Measurements from ENCODE around the gene LRRC56.
"Not testable (repeated sequence)": the region's sequence is repeated elsewhere in the genome, so short reads cannot be mapped to it uniquely, and the experiment has no call there.

Gene LRRC56

GRCh38 chr11:512761-513595 lies 24.3 kb upstream of the LRRC56 start:
- TF ChIP-seq, protein P1, sequence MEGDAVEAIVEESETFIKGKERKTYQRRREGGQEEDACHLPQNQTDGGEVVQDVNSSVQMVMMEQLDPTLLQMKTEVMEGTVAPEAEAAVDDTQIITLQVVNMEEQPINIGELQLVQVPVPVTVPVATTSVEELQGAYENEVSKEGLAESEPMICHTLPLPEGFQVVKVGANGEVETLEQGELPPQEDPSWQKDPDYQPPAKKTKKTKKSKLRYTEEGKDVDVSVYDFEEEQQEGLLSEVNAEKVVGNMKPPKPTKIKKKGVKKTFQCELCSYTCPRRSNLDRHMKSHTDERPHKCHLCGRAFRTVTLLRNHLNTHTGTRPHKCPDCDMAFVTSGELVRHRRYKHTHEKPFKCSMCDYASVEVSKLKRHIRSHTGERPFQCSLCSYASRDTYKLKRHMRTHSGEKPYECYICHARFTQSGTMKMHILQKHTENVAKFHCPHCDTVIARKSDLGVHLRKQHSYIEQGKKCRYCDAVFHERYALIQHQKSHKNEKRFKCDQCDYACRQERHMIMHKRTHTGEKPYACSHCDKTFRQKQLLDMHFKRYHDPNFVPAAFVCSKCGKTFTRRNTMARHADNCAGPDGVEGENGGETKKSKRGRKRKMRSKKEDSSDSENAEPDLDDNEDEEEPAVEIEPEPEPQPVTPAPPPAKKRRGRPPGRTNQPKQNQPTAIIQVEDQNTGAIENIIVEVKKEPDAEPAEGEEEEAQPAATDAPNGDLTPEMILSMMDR (IDR thresholded peaks at IDR 0.05) = no peak
- peaks cover 0 to 4% of the 10 kb centered on the region in 2 experiments for H3K4me1 ChIP-seq (ENCODE audit: control insufficient read depth in 1 of 2, insufficient read depth in 1 of 2, low read depth in 1 of 2, low read length in 1 of 2)
- no peak overlapping the region for H3K27ac ChIP-seq
- no peaks in the 10 kb centered on the region for H3K27me3 ChIP-seq
- no peak overlapping the region for H3K4me3 ChIP-seq (ENCODE audit: low read depth in 1 of 2, low read length in 1 of 2)
- no peaks in the 10 kb centered on the region for H3K36me3 ChIP-seq
- H3K9me3 ChIP-seq = no peaks in the 10 kb centered on the region

DNA sequence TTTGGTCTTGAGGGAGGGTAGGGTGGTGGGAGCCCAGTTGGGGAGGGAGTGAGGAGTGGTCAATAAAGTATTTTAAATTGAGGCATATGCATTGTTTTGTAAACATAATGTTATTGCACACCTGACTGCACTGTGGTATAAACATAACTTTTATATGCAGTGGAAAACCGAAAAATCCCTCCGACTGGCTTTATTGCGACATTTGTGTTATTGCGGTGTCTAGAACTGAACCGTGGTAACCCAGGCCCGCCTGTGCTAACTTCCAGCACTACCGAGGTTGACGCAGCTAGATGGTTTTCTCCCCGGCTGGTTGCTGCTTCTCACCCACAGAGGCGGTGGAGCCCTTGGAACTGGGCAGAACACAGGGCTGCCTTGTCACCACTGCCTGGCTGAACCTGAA lies 22.7 kb upstream of the LRRC56 start:
- no peak overlapping the region for H3K27ac ChIP-seq

GRCh38 chr11:515131-515530 lies 22.2 kb upstream of the LRRC56 start:
- no peak overlapping the region for H3K4me3 ChIP-seq (ENCODE audit: low read depth in 1 of 2, low read length in 1 of 2)
- H3K27ac ChIP-seq = no peak overlapping the region
- TF ChIP-seq, protein P1 (IDR thresholded peaks at IDR 0.05) = no peak
- H3K27me3 ChIP-seq = no peaks in the 10 kb centered on the region
- no peaks in the 10 kb centered on the region for H3K9me3 ChIP-seq
- no peaks in the 10 kb centered on the region for H3K36me3 ChIP-seq
- H3K4me1 ChIP-seq (ENCODE audit: control insufficient read depth in 1 of 2, insufficient read depth in 1 of 2, low read depth in 1 of 2, low read length in 1 of 2) = peaks cover 7 to 9% of the 10 kb centered on the region in 2 experiments

More for the DNA sequence above, 22.7 kb upstream of the LRRC56 start:
- peaks cover 7 to 9% of the 10 kb centered on the region in 2 experiments for H3K4me1 ChIP-seq (ENCODE audit: control insufficient read depth in 1 of 2, insufficient read depth in 1 of 2, low read depth in 1 of 2, low read length in 1 of 2)
- H3K4me3 ChIP-seq (ENCODE audit: low read depth in 1 of 2, low read length in 1 of 2) = no peak overlapping the region
- H3K9me3 ChIP-seq = no peaks in the 10 kb centered on the region
- no peaks in the 10 kb centered on the region for H3K36me3 ChIP-seq
- TF ChIP-seq, protein P1 (IDR thresholded peaks at IDR 0.05) = no peak
- no peaks in the 10 kb centered on the region for H3K27me3 ChIP-seq

DNA sequence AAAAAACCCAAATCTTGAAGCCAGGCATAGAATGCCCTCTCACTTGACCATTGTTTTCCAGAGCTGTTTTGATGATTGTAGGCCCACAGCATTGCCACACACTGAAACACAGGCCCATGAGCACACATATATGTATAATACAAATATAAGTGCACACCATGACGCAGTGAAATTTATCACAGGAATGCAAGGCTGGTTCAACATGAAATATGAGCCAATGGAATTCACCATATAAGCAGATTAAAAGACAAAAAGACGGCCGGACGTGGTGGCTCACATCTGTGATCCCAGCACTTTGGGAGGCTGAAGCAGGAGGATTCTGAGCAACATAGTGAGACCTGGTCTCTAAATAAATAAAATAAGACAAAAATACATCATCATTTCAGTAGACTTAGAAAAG lies 20.9 kb upstream of the LRRC56 start:
- Histone ChIP-seq H3K36me3 (no peaks in the 10 kb centered on the region), H3K27ac (no peak overlapping the region), H3K4me3 (ENCODE audit: low read depth in 1 of 2, low read length in 1 of 2) (no peak overlapping the region), H3K27me3 (no peaks in the 10 kb centered on the region), H3K9me3 (no peaks in the 10 kb centered on the region), H3K4me1 (ENCODE audit: control insufficient read depth in 1 of 2, insufficient read depth in 1 of 2, low read depth in 1 of 2, low read length in 1 of 2) (peaks cover 7 to 9% of the 10 kb centered on the region in 2 experiments)
- TF ChIP-seq, protein P1 (IDR thresholded peaks at IDR 0.05) = no peak

DNA sequence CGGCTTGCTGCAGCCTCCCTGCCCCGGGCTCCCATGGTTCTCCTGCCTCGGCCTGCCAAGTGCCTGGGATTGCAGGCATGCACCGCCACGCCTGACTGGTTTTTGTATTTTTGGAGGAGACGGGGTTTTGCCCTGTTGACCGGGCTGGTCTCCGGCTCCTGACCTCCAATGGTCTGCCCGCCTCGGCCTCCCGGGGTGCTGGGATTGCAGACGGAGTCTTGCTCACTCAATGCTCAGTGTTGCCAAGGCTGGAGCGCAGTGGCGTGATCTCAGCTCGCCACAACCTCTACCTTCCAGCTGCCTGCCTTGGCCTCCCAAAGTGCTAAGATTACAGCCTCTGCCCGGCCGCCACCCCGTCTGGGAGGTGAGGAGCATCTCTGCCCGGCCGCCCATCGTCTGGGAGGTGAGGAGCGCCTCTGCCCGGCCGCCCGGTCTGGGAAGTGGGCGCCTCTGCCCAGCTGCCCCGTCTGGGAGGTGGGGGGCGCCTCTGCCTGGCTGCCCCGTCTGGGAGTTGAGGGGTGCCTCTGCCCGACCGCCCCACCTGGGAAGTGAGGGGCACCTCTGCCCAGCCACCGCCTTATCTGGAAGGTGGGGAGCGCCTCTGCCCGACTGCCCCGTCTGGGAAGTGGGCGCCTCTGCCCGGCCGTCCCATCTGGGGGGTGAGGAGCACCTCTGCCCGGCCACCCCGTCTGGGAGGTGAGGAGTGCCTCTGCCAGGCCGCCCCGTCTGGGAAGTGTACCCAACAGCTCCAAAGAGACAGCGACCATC lies 20.2 kb upstream of the LRRC56 start:
- H3K27ac ChIP-seq; H3K9me3 ChIP-seq; H3K36me3 ChIP-seq; H3K4me3 ChIP-seq (ENCODE audit: low read depth in 1 of 2, low read length in 1 of 2); H3K4me1 ChIP-seq (ENCODE audit: control insufficient read depth in 1 of 2, insufficient read depth in 1 of 2, low read depth in 1 of 2, low read length in 1 of 2); H3K27me3 ChIP-seq: not testable (repeated sequence)
